Measurements from ENCODE around the gene UBP1.

- TF ChIP-seq CTCF (IDR thresholded peaks at IDR 0.05; ENCODE audit: low read depth, low read length, missing input control) (no peak), HNF4A (conservative IDR thresholded peaks at IDR 0.05) (no peak), JUND (IDR thresholded peaks at IDR 0.05) (no peak), YY1 (IDR thresholded peaks at IDR 0.05) (no peak), EGR1 (IDR thresholded peaks at IDR 0.05; ENCODE audit: low read depth in 2 of 2) (no peak), RAD21 (IDR thresholded peaks at IDR 0.05) (no peak)
Measured at GRCh38 chr3:33488683-33489082, 48.5 kb upstream of the UBP1 start.

All from liver (tissue), 3 donors.